Stomach (tissue), 19 donors: Measurements from ENCODE around the gene SUPT20H. TPM values are rescaled to one million over a fixed set of nuclear protein-coding genes. Genes with fewer than 3 reads are reported as not detected.

Experiments used
- DNase-seq, 2 donors: peaks; one replicate each; pipeline versions ENCODE4 v3.0.0 to v3.0.0-alpha.2; 2013 to 2019
- H3K27ac ChIP-seq, 5 donors: fragments of 200-600 bp in 4 of 5; sonication (generic) in 4 of 5; one replicate each; pipeline ENCODE4 v1.5.1; 2013 to 2019; ENCODE audit warnings: mild to moderate bottlenecking in 1 of 5, moderate library complexity in 1 of 5
- H3K27me3 ChIP-seq, 3 donors: fragments of 200-600 bp; sonication (generic); one replicate each; pipeline ENCODE4 v1.5.1; 2017 to 2019; ENCODE audit warnings: mixed run types in 1 of 3
- H3K36me3 ChIP-seq, 4 donors: fragments of 200-600 bp; sonication (generic); 1 replicate in 3 of 4; 2 replicates in 1 of 4; pipeline ENCODE4 v1.5.1; 2016 to 2019
- H3K4me1 ChIP-seq, 4 donors: fragments of 200-600 bp; sonication (generic); one replicate each; pipeline ENCODE4 v1.5.1; 2016 to 2019
- H3K4me3 ChIP-seq, 4 donors: fragments of 200-600 bp; sonication (generic) in 3 of 4; one replicate each; pipeline ENCODE4 v1.5.1; 2016 to 2019; ENCODE audit warnings: mild to moderate bottlenecking in 1 of 4
- H3K9me3 ChIP-seq, 4 donors: fragments of 200-600 bp; sonication (generic); one replicate each; pipeline ENCODE4 v1.5.1; 2016 to 2019
- CTCF ChIP-seq, 7 experiments: fragments of 450-650 bp in 4 of 7; fragments of 200-600 bp in 3 of 7; sonication (generic) in 3 of 7; IDR thresholded peaks; one replicate each; pipeline ENCODE4 v1.5.1; 2016 to 2019; ENCODE audit warnings: antibody characterized with exemption in 7 of 7, control low read depth in 2 of 7, mild to moderate bottlenecking in 1 of 7
- EP300 ChIP-seq: sonication (generic); formaldehyde crosslinking; IDR thresholded peaks from one replicate; pipeline ENCODE4 v1.6.1; 2017; ENCODE audit warnings: antibody characterized with exemption
- POLR2A ChIP-seq, 4 donors: fragments of 450-650 bp; IDR thresholded peaks; one replicate each; pipeline ENCODE4 v1.6.1; 2016; ENCODE audit warnings: antibody characterized with exemption in 4 of 4, control low read depth in 2 of 4, mild to moderate bottlenecking in 1 of 4, moderate library complexity in 1 of 4
- POLR2AphosphoS5 ChIP-seq, 3 donors: sonication (generic); formaldehyde crosslinking; IDR thresholded peaks; one replicate each; pipeline ENCODE4 v1.6.1; 2016; ENCODE audit warnings: antibody characterized with exemption in 3 of 3
- WGBS, 5 donors: extraction: QIAGEN DNeasy Blood & Tissue Kit in 3 of 5; methylation state at CpG; one replicate each; pipeline versions ENCODE4 v1.1.5 to v1.1.7; 2013 to 2018; 5-methylcytosine and 5-hydroxymethylcytosine counted together
- intact Hi-C: fragments of 100-400 bp; cut with DNase I; formaldehyde crosslinking; loops from one replicate; pipeline ENCODE4 v1.15.1; 2023; ENCODE audit warnings: low total_unique reads
- long read RNA-seq, 10 donors: transcript quantifications; one replicate each; lab custom pipeline, GENCODE V29; 2026
- polyA plus RNA-seq, 3 donors: library from polyadenylated mRNA; stranded (reverse); fragments of 200-250 nt; gene quantifications; one replicate each; pipeline ENCODE4 v1.2.3, GENCODE V29; 2013
- total RNA-seq, 5 donors: library from RNA; depleted of rRNA; stranded (reverse); fragments of >200 nt; gene quantifications; one replicate each; pipeline versions ENCODE4 v1.1.0 to v1.2.3, GENCODE V29; 2014 to 2016
- donor health status: healthy with polysubstance abuse.
- donor health status: Bipolar disorder and iron deficiency.
- donor health status: healthy.

SUPT20H gene
- total RNA-seq (100 to 1,000 TPM in 2 of 5 donors, 10 to 100 TPM in 3; 36.4 to 152 (median 93.4) TPM), polyA plus RNA-seq (10 to 100 TPM; 16.9 to 22.5 (median 17.1) TPM)
- long read RNA-seq, donor 1, partial matches to known transcripts = 0 of 1 reads
- long read RNA-seq, donor 1, other reads (novel, unspliced or antisense) = 0 of 1 reads
- long read RNA-seq, donor 2, partial matches to known transcripts = 0 of 1 reads
- long read RNA-seq, donor 2, other reads (novel, unspliced or antisense) = 0 of 1 reads
- long read RNA-seq, donor 3, partial matches to known transcripts = 0 of 3 reads
- long read RNA-seq, donor 3, other reads (novel, unspliced or antisense) = 0 of 3 reads
- long read RNA-seq, donor 4 = 0 reads
- long read RNA-seq, donor 5, partial matches to known transcripts = 0 of 1 reads
- long read RNA-seq, donor 5, other reads (novel, unspliced or antisense) = 0 of 1 reads
- long read RNA-seq, donor 6, partial matches to known transcripts = 0 of 1 reads
- long read RNA-seq, donor 6, other reads (novel, unspliced or antisense) = 0 of 1 reads
- long read RNA-seq, donor 7, partial matches to known transcripts = 0 of 2 reads
- long read RNA-seq, donor 7, other reads (novel, unspliced or antisense) = 0 of 2 reads
- long read RNA-seq, donor 8, partial matches to known transcripts = 0 of 2 reads
- long read RNA-seq, donor 8, other reads (novel, unspliced or antisense) = 0 of 2 reads
- long read RNA-seq, donor 9, partial matches to known transcripts = 0 of 3 reads
- long read RNA-seq, donor 9, other reads (novel, unspliced or antisense) = 0 of 3 reads
- long read RNA-seq, donor 10 = 0 reads

- H3K9me3 ChIP-seq = no peaks in the 10 kb centered on the region
- no peaks in the 10 kb centered on the region for H3K27me3 ChIP-seq
- DNase-seq = peak; percentile 95 to 98
- 0 to 2% (median 1%) methylated on average over 41 to 75 of the region's 75 CpGs for WGBS, 5 donors
- H3K4me1 ChIP-seq = peaks cover 7 to 33% (median 21%) of the 10 kb centered on the region in 4 donors
- intact Hi-C loops = no loop called here
- peak; percentile 28 for TF ChIP-seq EP300
- TF ChIP-seq POLR2AphosphoS5 (IDR thresholded peaks at IDR 0.05) = peak; percentile 87 to 98 (median 94)
- TF ChIP-seq POLR2A (IDR thresholded peaks at IDR 0.05) = peak in 2 of 4 donors; percentile 47 to 67
- no peak for TF ChIP-seq CTCF (IDR thresholded peaks at IDR 0.05)
- peak within 1 kb of the TSS; percentile 90 to 96 (median 95) for H3K27ac ChIP-seq
- H3K4me3 ChIP-seq = peak within 1 kb of the TSS; percentile 86 to 94 (median 87)
- H3K36me3 ChIP-seq = peaks cover 0 to 4% (median 0%) of the 10 kb centered on the region in 4 donors
These were observed at the start of gene SUPT20H for GRCh38 chr13:37058910-37059847. SUPT20H (minus strand) TSS chr13:37059688; CDS start chr13:37051490, 8,198 bp downstream.

GRCh38 chr13:37109051-37109678 is 49.7 kb upstream of the SUPT20H start:
- peak in 1 of 2 donors; percentile 80 for DNase-seq
- intact Hi-C loops = loop anchor here (10.0 kb wide), 1 partner anchor 496 kb away; no protein-coding TSS in a partner anchor
- Histone ChIP-seq H3K36me3 (no peaks in the 10 kb centered on the region), H3K4me3 (no peak overlapping the region), H3K9me3 (no peaks in the 10 kb centered on the region), H3K27ac (no peak overlapping the region), H3K4me1 (peaks cover 0 to 14% (median 6%) of the 10 kb centered on the region in 4 donors), H3K27me3 (no peaks in the 10 kb centered on the region)
- 0 to 5% (median 0%) methylated on average over 1 of the region's 1 CpG for WGBS, 5 donors
- TF ChIP-seq POLR2AphosphoS5 (IDR thresholded peaks at IDR 0.05) = no peak
- TF ChIP-seq EP300 = no peak
- TF ChIP-seq POLR2A (IDR thresholded peaks at IDR 0.05) = no peak
- peak in 5 of 7 experiments; percentile 17 to 62 (median 45) for TF ChIP-seq CTCF (IDR thresholded peaks at IDR 0.05)

- WGBS, 5 donors = 69 to 89% (median 79%) methylated on average over 1 of the region's 1 CpG
- no peak overlapping the region for H3K4me3 ChIP-seq
- intact Hi-C loops = loop anchor here (10.0 kb wide), 1 partner anchor 497 kb away; no protein-coding TSS in a partner anchor
- no peak overlapping the region for H3K27ac ChIP-seq
- H3K27me3 ChIP-seq = no peaks in the 10 kb centered on the region
- peaks cover 0 to 14% (median 6%) of the 10 kb centered on the region in 4 donors for H3K4me1 ChIP-seq
- H3K9me3 ChIP-seq = no peaks in the 10 kb centered on the region
- DNase-seq = no peak
- TF ChIP-seq CTCF (IDR thresholded peaks at IDR 0.05) (no peak), POLR2A (IDR thresholded peaks at IDR 0.05) (no peak)
- H3K36me3 ChIP-seq = no peaks in the 10 kb centered on the region
These were observed 48.4 kb upstream of the SUPT20H start for GRCh38 chr13:37107868-37108267.
